ENCODE data around the gene MTFR2. TPM values are rescaled to one million over a fixed set of nuclear protein-coding genes. Genes with fewer than 3 reads are reported as not detected.
"Not testable (repeated sequence)": the region's sequence is repeated elsewhere in the genome, so short reads cannot be mapped to it uniquely, and the experiment has no call there.

Gene MTFR2
- total RNA-seq, 2 donors from 2014 or later = 15.3 to 31.0 TPM

GRCh38 chr6:136224974-136225373, 25.1 kb downstream of the MTFR2 start:
- not testable (repeated sequence) for H3K27me3 Mint-ChIP-seq; H3K4me1 Mint-ChIP-seq; H3K4me3 Mint-ChIP-seq; H3K36me3 Mint-ChIP-seq (ENCODE audit: low read depth); ATAC-seq (replicated peaks); H3K27ac Mint-ChIP-seq; H3K9me3 Mint-ChIP-seq

DNA sequence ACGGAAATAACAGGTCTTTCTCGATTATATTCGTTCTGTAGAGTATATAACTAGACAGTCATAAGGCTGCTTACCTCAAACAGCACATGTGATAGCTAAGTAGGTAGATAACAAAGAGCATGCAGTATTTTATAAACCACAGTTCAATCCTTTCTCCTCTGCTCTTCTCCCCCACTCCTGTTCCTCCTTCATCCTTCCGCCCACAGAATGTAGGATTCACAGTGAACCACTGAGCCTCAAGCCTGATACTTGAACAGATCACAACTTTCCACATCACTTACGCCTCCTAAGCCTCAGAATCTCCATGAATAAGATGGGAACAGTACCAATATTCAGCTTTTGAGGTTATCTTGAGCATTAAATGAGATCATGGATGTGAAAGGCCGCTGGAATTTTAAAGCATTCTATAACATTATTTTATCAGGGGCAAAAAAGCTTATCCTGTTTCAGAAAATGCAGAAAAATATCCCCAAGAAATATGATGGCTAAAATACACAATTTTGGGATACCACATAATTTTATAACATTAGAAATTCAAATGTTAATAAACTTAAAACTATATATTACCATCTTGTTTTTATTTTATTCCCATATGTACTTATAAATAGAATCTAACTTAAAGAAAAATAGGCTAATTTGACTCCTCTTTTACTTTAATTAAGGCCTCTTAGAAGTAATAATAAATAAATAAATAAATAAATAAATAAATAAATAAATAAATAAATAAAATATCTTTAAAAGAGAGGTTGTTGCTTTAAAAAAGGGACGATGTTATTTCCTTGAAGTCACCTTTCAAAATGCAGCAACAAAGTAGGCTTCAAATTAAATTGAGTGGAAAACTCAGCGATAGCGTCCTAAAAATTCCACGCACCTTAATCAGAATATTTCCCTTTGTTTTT, 33.4 kb downstream of the MTFR2 start:
- H3K27ac Mint-ChIP-seq = no peak overlapping the region
- H3K4me1 Mint-ChIP-seq = no peaks in the 10 kb centered on the region
- ATAC-seq (replicated peaks) = no peak
- no peaks in the 10 kb centered on the region for H3K9me3 Mint-ChIP-seq
- no peaks in the 10 kb centered on the region for H3K27me3 Mint-ChIP-seq
- no peak overlapping the region for H3K4me3 Mint-ChIP-seq
- H3K36me3 Mint-ChIP-seq (ENCODE audit: low read depth) = no peaks in the 10 kb centered on the region

DNA sequence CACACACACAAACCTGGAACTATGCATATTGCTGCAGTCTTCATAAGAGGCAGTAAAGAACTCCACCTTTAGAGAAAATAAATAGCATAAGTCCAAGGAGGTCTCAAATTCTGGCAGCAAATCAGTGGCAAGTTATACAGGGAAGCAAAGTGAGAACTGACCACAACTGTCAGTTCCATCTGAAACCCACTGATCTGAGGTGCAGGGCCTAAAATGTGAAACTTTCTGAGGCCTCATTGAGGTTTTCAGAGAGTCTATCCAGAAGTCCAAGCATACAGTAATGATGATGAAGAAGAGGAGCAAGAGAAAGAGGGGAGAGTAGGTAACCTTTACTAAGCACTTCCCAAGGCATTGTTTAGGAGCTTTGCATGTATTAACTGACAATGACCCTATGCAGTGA, 36.3 kb downstream of the MTFR2 start:
- no peaks in the 10 kb centered on the region for H3K4me1 Mint-ChIP-seq
- no peaks in the 10 kb centered on the region for H3K9me3 Mint-ChIP-seq
- no peak overlapping the region for H3K27ac Mint-ChIP-seq
- no peaks in the 10 kb centered on the region for H3K36me3 Mint-ChIP-seq (ENCODE audit: low read depth)
- H3K4me3 Mint-ChIP-seq = no peak overlapping the region
- peaks cover 3% of the 10 kb centered on the region for H3K27me3 Mint-ChIP-seq
- no peak for ATAC-seq (replicated peaks)

DNA sequence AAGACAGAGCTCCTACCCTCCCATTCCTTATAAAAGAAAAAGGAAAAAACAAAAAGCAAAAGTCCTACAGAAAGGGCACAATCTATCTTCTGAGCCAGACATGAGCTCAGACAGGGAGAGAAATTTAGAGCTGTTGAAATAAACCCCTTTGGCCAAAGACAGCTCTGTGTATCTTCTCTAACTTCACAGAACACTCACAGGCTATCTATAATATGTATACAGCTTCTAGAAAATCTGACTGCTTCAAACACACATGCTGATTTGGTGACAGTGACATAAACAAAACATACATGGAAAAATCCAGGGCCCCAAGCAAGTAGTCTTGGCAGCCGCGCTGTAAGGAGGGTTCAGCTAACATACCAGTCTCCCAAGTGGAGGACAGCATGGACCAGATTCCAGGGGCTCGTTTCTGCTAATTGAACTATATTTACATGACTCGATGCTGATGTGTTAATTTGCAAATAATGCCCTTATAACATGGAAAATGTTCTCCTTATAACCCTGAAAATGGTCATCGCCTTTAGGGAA, 37.0 kb downstream of the MTFR2 start:
- Mint-ChIP-seq H3K27ac (no peak overlapping the region), H3K36me3 (ENCODE audit: low read depth) (no peaks in the 10 kb centered on the region), H3K9me3 (no peaks in the 10 kb centered on the region), H3K27me3 (peaks cover 3% of the 10 kb centered on the region), H3K4me3 (no peak overlapping the region), H3K4me1 (no peaks in the 10 kb centered on the region)
- ATAC-seq (replicated peaks) = no peak

GRCh38 chr6:136212608-136213007, 37.5 kb downstream of the MTFR2 start:
- Mint-ChIP-seq H3K9me3 (no peaks in the 10 kb centered on the region), H3K27ac (no peak overlapping the region), H3K36me3 (ENCODE audit: low read depth) (no peaks in the 10 kb centered on the region), H3K4me3 (no peak overlapping the region), H3K4me1 (no peaks in the 10 kb centered on the region), H3K27me3 (peaks cover 3% of the 10 kb centered on the region)
- ATAC-seq (replicated peaks) = no peak

GRCh38 chr6:136210398-136211165, 39.5 kb downstream of the MTFR2 start:
- H3K36me3 Mint-ChIP-seq (ENCODE audit: low read depth) = no peaks in the 10 kb centered on the region
- no peak for ATAC-seq (replicated peaks)
- no peaks in the 10 kb centered on the region for H3K9me3 Mint-ChIP-seq
- H3K4me3 Mint-ChIP-seq = no peak overlapping the region
- no peak overlapping the region for H3K27ac Mint-ChIP-seq
- H3K27me3 Mint-ChIP-seq = peaks cover 3% of the 10 kb centered on the region
- no peaks in the 10 kb centered on the region for H3K4me1 Mint-ChIP-seq

DNA sequence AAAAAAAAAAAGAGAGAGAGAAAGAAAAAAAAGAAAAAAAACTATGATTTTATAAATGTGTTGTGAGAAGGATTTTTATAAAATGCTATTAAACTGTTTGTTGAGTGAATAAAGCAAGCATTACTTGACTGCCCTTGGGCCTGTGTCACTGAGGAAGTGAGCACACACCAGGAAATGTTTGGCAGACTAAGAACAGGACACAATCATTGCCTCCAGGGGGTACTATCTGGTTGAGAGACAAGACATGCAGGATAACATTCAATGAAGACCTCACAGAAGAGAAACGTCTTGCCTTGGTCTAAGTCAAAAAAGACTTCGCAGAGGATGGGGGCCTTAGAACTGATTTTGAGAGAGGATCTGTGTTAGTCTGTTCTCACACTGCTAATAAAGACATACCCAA, 40.6 kb downstream of the MTFR2 start:
- no peaks in the 10 kb centered on the region for H3K9me3 Mint-ChIP-seq

DNA sequence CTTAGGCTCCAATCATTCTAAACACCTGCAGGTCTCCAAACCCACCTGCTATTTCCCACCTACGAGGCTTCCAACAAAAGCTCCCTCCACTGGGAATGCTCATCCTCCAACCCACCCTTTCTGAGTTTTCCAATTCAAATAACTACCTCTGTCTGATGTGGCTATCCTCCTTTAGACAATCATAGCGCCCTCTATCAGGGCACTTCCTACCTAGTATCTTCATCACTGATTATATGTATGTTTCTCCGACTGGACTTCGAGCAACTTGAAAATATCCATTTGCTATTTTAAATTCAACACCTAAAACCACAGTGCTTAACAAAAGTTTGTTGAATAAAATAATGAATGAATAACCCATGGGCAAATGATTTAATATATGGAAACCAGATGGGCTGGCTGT, 41.3 kb downstream of the MTFR2 start:
- Mint-ChIP-seq H3K9me3 (no peaks in the 10 kb centered on the region), H3K4me1 (no peaks in the 10 kb centered on the region), H3K36me3 (ENCODE audit: low read depth) (no peaks in the 10 kb centered on the region), H3K27ac (no peak overlapping the region), H3K4me3 (no peak overlapping the region), H3K27me3 (peaks cover 3% of the 10 kb centered on the region)
- no peak for ATAC-seq (replicated peaks)

More for the DNA sequence above, 40.6 kb downstream of the MTFR2 start:
- ATAC-seq (replicated peaks) = no peak
- Mint-ChIP-seq H3K4me3 (no peak overlapping the region), H3K27ac (no peak overlapping the region), H3K27me3 (peaks cover 3% of the 10 kb centered on the region), H3K36me3 (ENCODE audit: low read depth) (no peaks in the 10 kb centered on the region), H3K4me1 (no peaks in the 10 kb centered on the region)

DNA sequence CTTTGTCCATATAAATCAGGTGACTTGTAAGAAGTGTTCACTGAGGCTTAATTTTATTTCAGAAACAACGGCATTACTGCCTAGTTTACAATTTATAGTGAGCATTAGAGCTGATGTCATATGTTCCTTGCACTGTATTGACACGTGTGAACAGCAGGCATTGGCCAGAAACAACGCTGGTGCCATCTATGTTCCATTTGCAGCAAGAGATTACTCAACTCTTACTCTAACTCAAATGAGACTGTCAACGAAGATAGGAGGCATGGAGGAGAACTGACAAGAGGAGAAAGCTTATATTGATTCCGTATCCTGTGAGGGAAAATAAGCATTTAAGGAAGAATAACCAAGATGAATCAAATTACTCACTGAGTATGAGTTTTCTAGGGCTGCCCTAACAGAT, 48.4 kb downstream of the MTFR2 start:
- no peak for ATAC-seq (replicated peaks)
- Mint-ChIP-seq H3K36me3 (ENCODE audit: low read depth) (no peaks in the 10 kb centered on the region), H3K27ac (no peak overlapping the region), H3K27me3 (no peaks in the 10 kb centered on the region), H3K4me1 (no peaks in the 10 kb centered on the region), H3K9me3 (no peaks in the 10 kb centered on the region), H3K4me3 (no peak overlapping the region)

DNA sequence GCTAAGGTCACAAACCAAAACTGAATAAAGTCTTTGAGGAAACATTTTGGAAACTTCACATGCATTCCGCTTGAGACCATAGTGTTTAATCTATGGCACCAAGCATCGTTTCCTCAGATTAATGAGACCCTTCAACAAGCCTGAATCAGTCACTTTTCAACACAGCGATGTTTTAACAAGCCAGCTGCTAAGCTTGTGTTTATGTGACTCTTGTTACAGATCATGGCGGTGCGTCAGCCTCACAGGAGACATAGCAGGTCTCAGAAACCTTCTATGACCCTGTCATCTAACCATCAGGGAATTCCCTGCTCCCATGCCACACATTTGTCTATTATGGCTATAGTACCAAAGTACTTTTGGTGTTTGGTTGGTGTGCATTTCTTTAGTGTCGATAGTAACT, 57.2 kb downstream of the MTFR2 start:
- Mint-ChIP-seq H3K36me3 (ENCODE audit: low read depth) (no peaks in the 10 kb centered on the region), H3K27ac (no peak overlapping the region), H3K4me1 (no peaks in the 10 kb centered on the region), H3K9me3 (no peaks in the 10 kb centered on the region), H3K4me3 (no peak overlapping the region), H3K27me3 (peaks cover 14% of the 10 kb centered on the region)
- ATAC-seq (replicated peaks) = no peak

DNA sequence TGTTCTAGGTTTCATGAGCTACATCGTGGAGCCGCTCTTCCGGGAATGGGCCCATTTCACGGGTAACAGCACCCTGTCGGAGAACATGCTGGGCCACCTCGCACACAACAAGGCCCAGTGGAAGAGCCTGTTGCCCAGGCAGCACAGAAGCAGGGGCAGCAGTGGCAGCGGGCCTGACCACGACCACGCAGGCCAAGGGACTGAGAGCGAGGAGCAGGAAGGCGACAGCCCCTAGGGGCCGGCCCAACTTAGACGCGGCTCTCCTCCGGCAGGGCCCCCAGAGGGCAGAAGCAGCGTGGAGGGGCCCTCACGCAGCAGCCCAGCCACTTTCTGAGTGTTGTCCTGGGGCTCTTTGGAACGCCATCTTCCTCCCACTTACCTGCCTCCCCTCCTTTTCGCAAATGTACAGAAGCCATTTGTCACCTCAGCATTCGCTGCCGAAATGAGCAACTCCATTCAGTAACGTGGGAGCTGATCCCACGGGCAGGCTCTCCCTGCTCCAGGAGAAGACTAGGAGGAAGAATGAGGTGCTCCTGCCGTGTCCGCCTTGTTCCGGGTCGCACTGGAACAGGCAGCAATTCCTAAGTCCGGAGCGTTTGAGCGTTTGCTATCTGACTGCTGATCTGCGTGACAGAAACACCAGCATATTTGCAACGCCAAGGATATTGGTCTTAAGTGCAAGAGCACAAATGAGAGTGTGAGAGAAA, 58.4 kb downstream of the MTFR2 start:
- Mint-ChIP-seq H3K27me3 (peaks cover 14% of the 10 kb centered on the region), H3K4me1 (no peaks in the 10 kb centered on the region), H3K9me3 (no peaks in the 10 kb centered on the region), H3K4me3 (no peak overlapping the region), H3K36me3 (ENCODE audit: low read depth) (no peaks in the 10 kb centered on the region), H3K27ac (no peak overlapping the region)
- no peak for ATAC-seq (replicated peaks)

DNA sequence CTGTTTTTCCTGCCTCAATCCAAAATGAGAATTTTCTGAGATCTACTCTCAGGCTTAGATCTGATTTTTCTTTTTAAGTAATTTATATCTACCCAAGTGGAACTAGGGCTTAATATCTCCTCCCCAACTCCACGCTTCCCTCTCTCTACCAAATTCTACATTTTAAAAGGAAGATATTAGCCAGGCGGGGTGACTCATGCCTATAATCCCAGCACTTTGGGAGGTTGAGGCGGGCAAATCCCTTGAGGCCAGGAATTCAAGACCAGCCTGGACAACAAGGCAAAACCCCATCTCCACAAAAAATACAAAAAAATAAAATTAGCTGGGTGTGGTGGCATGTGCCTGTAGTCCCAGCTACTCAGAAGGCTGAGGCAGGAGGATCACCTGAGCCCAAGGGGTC, 61.0 kb downstream of the MTFR2 start:
- H3K36me3 Mint-ChIP-seq (ENCODE audit: low read depth) = no peaks in the 10 kb centered on the region

GRCh38 chr6:136188486-136188885, 61.6 kb downstream of the MTFR2 start:
- no peak overlapping the region for H3K27ac Mint-ChIP-seq
- H3K9me3 Mint-ChIP-seq = no peaks in the 10 kb centered on the region
- H3K36me3 Mint-ChIP-seq (ENCODE audit: low read depth) = no peaks in the 10 kb centered on the region
- ATAC-seq (replicated peaks) = no peak
- no peaks in the 10 kb centered on the region for H3K4me1 Mint-ChIP-seq
- peaks cover 9% of the 10 kb centered on the region for H3K27me3 Mint-ChIP-seq
- no peak overlapping the region for H3K4me3 Mint-ChIP-seq

More for the DNA sequence above, 61.0 kb downstream of the MTFR2 start:
- Mint-ChIP-seq H3K4me3 (no peak overlapping the region), H3K4me1 (no peaks in the 10 kb centered on the region), H3K27me3 (peaks cover 13% of the 10 kb centered on the region), H3K27ac (no peak overlapping the region), H3K9me3 (no peaks in the 10 kb centered on the region)
- no peak for ATAC-seq (replicated peaks)

- Mint-ChIP-seq H3K4me3 (no peak overlapping the region), H3K27me3 (peaks cover 9% of the 10 kb centered on the region), H3K36me3 (ENCODE audit: low read depth) (no peaks in the 10 kb centered on the region), H3K27ac (no peak overlapping the region), H3K4me1 (no peaks in the 10 kb centered on the region), H3K9me3 (no peaks in the 10 kb centered on the region)
- ATAC-seq (replicated peaks) = no peak
Measured at GRCh38 chr6:136186363-136186762, 63.7 kb downstream of the MTFR2 start.

All from activated T-helper 17 cell treated with anti-CD3 and anti-CD28 coated beads, Interleukin-2, amount 50 U/mL, for 72 hours (primary cell).